AG09319 (cell line): Measurements from ENCODE around the gene C9orf43.
"Not testable (repeated sequence)": the region's sequence is repeated elsewhere in the genome, so short reads cannot be mapped to it uniquely, and the experiment has no call there.

Experiments
- DNase-seq: peaks from one replicate; pipeline ENCODE4 v3.0.0-alpha.2; 2010; ENCODE audit warnings: low read depth; ENCODE audit errors: extremely low read depth
- TF ChIP-seq, protein P1 (sequence below): IDR thresholded peaks from 2 replicates; pipeline ENCODE4 v1.5.1; 2011; ENCODE audit warnings: low read depth, mild to moderate bottlenecking, inconsistent platforms, low read length, moderate library complexity

Gene C9orf43

GRCh38 chr9:113428062-113428615 is 17.6 kb downstream of the C9orf43 start:
- DNase-seq, result no peak
- TF ChIP-seq, protein P1, sequence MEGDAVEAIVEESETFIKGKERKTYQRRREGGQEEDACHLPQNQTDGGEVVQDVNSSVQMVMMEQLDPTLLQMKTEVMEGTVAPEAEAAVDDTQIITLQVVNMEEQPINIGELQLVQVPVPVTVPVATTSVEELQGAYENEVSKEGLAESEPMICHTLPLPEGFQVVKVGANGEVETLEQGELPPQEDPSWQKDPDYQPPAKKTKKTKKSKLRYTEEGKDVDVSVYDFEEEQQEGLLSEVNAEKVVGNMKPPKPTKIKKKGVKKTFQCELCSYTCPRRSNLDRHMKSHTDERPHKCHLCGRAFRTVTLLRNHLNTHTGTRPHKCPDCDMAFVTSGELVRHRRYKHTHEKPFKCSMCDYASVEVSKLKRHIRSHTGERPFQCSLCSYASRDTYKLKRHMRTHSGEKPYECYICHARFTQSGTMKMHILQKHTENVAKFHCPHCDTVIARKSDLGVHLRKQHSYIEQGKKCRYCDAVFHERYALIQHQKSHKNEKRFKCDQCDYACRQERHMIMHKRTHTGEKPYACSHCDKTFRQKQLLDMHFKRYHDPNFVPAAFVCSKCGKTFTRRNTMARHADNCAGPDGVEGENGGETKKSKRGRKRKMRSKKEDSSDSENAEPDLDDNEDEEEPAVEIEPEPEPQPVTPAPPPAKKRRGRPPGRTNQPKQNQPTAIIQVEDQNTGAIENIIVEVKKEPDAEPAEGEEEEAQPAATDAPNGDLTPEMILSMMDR, result no peak

DNA sequence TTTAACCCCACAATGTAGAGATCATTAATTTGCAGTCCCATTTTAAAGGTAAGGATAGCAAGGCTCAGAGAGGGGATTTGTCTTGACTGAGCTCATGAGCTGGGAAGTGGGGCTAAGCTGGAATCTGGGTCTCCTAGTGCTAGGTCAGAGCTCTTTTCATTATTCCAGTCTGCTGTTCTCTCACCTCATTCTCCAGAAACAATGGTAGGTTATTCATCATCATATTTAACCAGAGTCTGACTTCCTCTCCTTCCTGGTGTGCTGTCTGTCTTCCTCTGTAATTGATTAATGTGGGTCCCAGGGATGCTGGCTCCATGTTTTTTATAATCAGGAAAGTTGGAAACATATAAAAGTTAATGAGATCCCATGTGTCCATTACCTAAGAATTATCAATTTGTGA is 20.6 kb downstream of the C9orf43 start:
- TF ChIP-seq, protein P1, result no peak
- no peak for DNase-seq

GRCh38 chr9:113436728-113437515 is 26.4 kb downstream of the C9orf43 start:
- TF ChIP-seq, protein P1, result no peak
- DNase-seq, result no peak

DNA sequence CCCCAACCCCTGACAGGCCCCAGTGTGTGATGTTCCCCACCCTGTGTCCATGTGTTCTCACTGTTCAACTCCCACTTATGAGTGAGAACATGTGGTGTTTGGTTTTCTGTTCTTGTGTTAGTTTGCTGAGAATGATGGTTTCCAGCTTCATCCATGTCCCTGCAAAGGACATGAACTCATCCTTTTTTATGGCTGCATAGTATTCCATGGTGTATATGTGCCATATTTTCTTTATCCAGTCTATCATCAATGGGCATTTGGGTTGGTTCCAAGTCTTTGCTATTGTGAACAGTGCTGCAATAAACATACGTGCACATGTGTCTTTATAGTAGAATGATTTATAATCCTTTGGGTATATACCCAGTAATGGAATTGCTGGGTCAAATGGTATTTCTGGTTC is 27.2 kb downstream of the C9orf43 start:
- DNase-seq, result not testable (repeated sequence)

DNA sequence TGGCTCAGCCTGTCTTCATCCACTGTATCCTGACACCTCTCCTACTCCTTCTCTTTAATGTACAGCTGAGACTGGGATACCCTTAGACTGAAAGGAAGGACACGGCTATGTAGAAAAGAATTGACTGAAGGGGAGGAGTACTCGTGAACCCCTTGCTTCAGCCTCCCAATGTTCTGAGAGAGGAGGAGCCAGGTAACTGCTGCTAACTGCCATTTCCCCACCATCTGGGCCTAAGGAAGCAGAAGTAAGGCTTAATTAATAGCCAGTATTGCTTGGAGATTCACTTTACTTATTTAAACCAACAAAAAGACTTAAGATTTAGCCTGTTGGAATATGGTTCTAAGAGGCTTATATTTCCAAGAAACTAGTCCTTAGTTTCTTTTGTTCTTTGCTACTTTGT is 34.2 kb downstream of the C9orf43 start:
- TF ChIP-seq, protein P1, result no peak
- DNase-seq, result no peak

DNA sequence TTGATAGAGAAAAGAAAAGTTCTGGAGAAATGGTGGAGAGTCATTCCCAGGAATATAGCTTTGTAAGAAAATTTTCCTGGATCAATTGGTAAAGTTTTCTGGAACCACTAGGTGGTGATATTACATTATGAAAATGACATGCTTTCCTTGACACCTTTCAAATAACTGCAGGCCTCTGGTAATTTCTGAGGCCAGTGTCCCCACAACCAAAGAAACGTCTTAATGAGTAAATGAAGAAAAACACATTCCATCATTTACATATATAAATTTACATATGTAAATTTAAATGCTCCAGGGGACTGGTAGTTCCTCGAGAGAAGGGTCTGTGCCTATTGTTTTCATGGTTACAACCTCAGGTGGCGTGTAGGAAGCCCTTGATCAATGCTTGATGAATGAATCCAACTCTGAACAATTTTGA is 35.8 kb downstream of the C9orf43 start:
- no peak for DNase-seq
- TF ChIP-seq, protein P1, result peak; percentile 45

DNA sequence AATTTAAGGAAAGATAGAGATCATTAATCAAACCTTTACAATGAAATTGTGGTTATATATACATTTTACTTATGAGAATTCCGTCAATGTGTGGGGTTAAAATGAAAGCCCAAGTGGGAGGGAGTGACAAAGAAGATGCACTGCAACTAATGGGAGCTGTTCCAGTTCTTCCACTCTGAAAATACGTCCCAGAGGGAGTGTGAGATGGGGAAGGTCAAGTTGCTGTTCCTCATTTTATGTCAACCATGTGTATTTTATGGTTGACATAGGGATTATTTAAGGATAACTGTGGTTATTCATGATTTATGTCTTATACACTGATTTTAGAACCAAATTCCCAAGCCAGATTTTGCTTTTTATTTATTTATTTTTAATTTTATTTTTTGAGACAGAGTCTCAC is 38.8 kb downstream of the C9orf43 start:
- DNase-seq, result no peak
- TF ChIP-seq, protein P1, result no peak
